ENCODE measurements around the gene PKP2.

DNA sequence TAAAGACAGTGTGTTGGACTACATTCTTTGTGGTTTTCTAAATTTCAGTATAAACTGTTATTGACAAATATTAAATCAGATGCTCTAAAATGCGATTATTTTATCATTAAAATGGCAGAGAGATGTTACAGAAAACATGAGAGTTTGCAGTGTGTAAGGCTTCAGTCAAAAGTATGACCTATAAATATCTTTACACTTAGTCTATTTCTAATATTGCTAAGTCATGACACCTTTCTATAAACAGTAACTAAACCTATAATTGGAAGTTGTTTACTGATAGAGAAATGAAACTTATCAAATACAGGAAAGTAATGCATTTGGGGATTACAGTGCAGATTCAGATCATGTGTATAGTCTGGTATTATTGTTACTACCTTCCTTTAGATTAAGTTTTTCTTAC lies 72.0 kb downstream of the PKP2 start:
- TF ChIP-seq, protein P1, sequence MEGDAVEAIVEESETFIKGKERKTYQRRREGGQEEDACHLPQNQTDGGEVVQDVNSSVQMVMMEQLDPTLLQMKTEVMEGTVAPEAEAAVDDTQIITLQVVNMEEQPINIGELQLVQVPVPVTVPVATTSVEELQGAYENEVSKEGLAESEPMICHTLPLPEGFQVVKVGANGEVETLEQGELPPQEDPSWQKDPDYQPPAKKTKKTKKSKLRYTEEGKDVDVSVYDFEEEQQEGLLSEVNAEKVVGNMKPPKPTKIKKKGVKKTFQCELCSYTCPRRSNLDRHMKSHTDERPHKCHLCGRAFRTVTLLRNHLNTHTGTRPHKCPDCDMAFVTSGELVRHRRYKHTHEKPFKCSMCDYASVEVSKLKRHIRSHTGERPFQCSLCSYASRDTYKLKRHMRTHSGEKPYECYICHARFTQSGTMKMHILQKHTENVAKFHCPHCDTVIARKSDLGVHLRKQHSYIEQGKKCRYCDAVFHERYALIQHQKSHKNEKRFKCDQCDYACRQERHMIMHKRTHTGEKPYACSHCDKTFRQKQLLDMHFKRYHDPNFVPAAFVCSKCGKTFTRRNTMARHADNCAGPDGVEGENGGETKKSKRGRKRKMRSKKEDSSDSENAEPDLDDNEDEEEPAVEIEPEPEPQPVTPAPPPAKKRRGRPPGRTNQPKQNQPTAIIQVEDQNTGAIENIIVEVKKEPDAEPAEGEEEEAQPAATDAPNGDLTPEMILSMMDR (IDR thresholded peaks at IDR 0.05), result no peak
- TF ChIP-seq POLR2A (IDR thresholded peaks at IDR 0.05), result no peak
- TF ChIP-seq POLR2AphosphoS5 (IDR thresholded peaks at IDR 0.05), result no peak

Data from prostate gland (tissue), 2 donors.